GM18499 (cell line): Measurements from ENCODE around the gene SREBF1.
"Not testable (repeated sequence)": the region's sequence is repeated elsewhere in the genome, so short reads cannot be mapped to it uniquely, and the experiment has no call there.

ENCODE experiments used
- ATAC-seq: cut with Tn5 transposase; IDR thresholded peaks from one replicate; pipeline ENCODE4 v1.9.1; 2021; ENCODE audit warnings: moderate number of reproducible peaks; ENCODE audit not compliant: insufficient read depth, unreplicated experiment

The SREBF1 gene

DNA sequence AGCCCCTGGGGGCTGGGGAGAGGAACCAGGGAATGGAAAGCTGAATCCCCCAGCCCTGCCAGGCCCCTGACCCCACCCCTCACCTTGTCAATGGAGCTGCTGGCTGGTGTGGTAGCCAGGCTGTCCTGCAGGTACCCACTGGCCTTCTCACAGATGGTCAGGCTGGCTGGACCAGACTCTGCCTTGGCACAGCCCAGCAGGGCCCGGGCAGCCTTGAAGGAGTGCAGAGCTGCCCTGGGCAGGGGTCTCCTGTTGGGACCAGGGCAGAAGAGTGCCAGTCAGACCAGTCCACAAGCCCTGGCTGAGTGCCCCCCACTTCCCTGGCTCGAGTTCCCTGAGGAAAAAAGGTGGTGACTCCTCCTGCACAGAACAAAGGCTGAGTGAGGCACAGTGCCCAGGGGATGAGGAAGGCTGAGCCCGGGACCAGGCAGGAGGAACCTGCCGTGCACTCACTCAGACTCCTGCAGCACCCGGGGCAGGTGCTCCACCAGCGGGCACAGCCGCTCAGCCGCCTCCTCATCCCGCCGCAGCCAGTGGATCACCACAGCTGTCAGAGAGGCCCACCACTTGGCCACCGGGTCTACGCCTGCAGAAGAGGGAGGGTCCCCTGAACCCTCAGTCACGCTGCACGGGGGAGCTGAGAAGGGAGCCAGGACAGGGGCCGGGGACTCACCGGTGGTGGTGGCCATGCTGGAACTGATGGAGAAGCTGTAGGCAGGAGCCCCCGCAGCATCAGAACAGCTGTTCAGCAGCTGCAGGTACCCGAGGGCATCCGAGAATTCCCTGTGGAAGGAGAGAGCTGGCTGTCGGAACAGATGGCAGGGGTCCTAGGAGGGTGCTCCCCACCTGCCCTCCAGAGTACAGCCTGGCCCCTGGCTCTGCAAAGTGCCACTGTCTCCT is 22.4 kb downstream of the SREBF1 start:
- ATAC-seq, result no peak

DNA sequence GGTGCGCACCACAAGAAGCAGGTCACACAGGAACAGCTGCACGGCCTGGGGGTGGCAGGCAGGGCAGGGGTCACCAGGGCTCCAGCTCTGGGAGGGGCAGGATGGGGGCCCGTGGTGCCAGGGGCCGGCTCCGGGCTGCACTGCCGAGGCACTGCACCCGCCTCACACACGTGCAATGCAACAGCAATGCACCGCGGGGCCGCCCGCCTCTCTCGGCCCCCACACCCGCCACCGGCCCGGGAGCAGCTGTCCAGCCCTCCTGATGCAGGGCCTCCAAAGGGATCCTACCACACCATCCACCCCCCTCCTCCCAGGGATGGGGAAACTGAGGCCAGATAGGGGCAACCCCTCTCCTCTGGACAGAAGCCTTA is 23.1 kb downstream of the SREBF1 start:
- no peak for ATAC-seq

DNA sequence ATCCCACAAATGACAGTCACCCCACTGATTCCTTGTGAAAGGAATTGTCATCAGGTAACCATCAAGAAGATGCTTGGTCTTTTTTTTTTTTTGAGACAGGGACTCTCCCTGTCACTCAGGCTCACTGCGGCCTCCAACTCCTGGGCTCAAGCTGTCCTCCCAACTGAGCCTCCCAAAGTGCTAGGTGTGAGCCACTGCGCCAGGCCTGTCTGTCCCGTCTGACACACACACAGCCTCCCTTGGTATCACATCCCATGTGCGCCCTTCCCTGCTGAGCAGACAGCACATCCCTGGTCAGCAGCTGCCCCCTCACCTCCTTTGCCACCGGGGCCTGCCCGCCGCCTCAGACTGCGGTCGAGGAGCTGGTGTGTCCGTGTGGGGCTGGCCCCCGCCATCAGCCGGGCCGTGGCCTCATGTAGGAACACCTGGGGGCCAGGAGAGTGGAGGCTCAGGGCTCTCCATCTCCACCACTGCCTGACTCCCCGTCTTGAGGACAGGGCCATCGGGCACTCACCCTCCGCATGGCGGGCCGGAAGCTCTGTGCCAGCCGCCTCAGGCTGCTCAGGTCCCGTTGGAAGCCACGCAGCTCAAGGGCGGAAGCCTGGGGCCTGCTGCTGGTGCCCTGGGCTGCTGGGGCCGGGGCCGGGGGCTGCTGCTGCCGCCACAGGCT is 23.6 kb downstream of the SREBF1 start:
- ATAC-seq, result no peak

DNA sequence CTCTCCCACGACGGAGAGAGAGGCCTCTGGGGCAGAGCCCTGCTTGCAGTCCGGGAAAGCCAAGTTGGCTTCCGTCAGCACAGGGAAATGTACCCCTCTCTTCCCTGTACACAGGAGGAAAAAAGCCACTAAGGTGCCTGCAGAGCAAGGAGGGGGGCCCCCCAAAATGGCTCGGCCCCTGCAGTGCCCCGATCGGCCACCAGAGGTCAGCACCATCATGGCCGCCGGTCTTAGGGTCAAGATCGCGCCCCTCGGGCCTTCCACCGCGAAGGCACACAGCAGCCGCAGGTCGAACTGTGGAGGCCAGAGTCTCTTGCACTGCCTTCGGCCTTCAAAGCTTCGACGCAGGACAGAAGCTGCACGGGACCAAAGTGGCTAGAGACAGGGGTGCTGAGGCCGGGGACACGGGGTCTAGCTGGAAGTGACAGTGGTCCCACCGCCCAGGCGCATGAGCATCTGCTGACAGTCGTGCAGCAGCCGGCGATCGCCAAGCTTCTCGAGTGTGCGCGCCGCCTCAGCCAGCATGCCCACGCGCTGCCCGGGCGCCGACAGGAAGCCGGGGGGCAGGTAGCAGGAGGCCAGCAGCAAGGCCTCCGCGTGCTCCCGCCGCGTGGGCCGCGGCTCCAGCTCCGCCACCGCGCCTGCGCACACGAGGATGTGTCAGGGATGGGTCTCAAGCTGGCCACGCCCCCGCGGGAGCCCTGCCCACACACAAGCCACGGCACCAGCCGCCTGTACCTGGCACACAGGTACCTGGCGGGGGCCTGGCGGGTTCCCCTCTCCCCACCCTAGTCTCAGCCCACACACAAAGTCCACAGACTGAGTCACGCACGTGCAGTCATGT is 24.4 kb downstream of the SREBF1 start:
- no peak for ATAC-seq

DNA sequence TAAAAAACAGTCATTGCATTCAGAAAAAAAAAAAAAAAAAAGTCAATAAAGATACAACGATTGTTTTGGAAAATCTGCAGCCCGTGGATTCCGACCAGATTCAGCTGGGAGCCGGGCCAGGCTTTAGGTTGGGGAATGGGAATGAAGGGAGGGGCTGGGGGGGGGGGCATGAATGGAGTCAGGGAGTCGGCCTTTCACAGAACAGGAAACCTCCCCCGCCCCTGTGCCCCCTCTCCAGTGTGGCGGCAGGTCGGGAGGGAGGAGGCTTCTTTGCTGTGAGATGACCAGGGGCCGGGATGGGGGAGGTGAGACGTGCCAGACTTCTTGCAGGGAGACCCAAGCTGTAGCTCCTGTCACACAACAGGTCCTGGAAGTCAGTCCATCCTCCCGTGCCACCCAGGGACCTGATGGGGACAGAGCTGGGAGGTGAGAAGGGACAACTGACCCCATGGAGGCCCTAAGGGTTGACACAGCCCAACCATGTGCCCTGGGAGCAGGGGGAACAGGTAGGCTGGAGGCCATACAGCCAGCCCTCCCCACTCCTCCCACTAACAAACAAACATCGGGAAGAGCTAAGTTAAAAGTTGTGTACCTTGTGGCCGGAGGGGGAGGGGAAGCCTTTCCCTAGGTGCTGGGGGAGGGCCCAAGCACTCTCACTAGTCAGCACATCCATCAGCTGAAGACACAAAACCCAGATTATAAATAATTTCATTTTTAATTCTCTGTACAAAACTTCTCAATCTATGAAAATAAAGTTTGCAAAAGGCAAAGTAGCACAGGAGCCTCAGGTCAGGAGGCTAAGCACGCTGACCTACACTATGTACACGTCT is 25.2 kb downstream of the SREBF1 start:
- ATAC-seq, result no peak

DNA sequence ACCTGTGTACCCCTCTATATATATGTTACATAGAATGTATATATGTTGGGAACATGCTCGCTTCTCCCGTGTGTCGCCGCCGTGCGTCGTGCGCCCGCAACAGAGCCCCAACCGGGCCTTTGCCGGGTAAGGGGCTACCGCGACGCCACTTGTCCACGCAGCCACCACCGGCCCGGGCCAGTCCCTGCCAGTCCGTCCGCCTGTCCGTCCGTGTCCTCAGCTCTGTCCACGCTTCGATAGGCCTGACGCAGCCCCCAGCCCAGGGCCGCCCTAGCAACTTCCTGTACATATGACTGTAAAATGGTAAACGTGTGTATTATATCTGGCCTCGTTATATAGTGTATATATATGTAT is 25.9 kb downstream of the SREBF1 start:
- ATAC-seq, result no peak

DNA sequence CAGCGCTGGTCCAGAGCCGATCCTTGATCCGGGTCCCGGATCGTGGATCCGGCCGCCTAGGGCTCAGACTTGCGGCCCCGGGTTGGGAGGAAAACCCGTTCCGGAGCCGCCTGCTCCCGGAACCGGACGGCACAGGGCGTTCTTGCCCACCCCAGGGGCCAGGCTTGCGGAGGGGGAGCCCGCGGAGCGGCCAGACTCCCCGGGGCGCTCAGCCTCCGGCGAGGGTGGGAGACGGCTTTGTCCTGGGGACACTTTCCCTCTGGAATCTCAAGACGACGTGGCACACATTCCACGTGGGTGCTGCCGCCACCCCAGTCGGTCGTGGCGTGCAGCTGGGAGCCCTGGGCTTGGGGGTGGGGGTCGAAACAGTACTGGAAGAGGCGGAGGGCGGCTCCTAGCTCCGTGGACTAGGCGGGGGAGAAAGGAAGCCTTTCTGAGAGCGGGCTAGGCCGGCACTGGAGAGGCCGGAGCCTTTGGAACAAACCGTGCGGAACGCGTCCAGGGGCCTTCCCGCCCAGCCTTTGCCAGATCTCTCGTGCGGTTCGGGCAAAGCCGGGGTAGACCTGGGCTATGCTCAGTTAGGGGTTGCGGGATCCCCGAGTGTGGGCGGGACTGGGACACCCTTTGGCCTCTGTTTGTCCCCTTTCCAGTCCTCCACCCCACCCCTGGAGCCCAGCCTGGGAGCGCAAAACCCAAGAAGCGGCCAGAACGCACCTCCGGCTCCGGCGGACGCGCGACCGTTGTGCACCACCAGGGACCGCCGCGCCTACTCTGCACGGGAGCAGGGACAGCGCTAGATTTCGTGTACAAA is 26.5 kb downstream of the SREBF1 start:
- no peak for ATAC-seq

DNA sequence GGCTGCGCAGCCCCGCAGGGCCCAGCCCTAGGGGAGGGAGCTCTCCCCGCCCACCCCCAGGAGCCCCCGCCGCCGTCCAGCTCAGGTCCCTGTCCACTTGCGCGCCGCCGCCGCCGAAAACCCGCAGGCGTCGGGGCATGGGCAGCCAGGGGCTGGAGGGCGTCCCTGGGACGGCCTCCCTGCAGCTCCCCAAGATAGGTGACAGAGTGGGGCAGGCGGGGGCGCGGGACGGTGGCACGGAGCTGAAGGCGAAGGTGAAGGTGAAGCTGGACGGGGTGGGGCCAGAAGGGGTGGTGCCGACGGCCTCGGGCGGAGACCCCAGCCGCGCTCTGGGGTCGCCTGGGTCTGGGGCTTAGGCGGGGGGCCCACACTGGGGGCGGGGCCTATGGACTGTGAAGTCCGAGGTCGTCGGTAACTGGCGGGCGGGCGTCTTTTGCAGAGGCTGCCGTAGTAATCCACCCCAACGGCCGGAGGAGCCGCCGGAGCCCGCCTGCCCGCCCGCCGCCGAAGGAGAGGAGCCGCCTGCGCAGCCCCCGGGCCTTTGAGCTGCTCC is 27.2 kb downstream of the SREBF1 start:
- no peak for ATAC-seq

DNA sequence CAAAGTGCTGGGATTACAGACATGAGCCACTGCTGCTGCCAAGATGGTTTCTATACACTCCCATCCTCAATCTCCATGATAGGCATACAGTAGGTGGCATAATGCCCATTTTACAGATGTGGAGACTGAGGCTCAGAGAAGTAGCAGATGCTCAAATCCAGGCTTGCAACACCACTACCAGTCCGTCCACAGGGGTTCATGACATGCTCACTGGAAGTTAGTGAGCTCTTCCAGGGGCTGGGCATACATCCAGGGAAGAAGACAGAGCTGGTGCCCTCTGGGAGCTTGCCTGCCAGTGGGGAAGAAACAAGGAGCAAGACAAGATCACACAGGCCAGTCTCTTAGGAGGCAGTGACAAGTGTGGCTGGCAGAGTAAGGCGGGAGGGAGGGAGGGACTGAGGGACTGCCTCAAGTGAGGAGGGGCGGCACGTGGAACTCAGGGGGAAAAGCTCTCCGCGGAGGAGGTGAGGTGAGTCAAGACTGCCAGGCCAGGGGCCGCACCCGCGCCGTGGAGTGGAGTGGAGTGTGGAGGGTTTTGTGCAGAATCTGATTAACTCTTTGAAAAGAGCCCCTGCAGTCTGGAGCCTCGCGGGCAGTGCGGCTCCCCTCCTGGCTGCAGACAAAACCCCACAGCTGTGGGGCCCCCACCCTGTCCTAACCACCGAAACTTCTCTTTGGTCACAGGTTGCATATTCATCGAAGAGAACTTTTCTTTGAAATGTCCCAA is 27.9 kb downstream of the SREBF1 start:
- no peak for ATAC-seq

DNA sequence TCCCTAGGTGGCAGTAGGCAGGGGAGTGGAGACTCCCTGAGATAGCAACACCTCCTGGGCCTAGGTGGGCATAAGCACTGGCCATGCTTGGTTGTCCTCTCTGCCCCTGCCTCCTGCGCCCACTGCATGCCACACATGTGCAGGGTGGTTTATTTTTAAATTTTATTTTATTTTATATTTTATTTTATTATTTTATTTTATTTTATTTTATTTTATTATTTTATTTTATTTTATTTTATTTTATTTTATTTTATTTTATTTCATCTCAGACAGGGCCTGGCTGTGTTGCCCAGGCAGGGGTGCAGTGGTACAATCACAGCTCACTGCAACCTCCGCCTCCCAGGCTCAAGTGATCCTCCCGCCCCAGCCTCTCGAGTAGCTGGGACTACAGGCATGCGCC is 28.6 kb downstream of the SREBF1 start:
- not testable (repeated sequence) for ATAC-seq

DNA sequence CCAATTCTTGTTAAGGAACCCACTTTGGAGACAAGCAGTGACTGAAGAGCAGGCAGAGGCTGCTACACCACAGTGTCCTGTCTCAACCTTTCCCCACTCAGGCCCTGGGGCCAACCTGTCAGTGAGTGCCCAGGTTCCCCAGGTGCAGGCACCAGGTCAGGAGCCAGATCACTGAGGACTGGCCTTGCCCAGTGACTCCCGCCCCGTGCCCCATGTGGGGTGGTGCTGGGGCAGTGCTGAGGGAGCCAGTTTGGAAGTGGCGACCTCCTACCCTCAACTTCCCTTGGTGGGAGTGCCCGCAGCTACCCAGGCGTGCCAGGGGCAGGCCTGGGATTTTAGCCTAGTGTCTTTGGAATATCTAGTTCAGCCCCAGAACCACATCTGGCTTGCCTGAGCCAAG is 29.3 kb downstream of the SREBF1 start:
- no peak for ATAC-seq

DNA sequence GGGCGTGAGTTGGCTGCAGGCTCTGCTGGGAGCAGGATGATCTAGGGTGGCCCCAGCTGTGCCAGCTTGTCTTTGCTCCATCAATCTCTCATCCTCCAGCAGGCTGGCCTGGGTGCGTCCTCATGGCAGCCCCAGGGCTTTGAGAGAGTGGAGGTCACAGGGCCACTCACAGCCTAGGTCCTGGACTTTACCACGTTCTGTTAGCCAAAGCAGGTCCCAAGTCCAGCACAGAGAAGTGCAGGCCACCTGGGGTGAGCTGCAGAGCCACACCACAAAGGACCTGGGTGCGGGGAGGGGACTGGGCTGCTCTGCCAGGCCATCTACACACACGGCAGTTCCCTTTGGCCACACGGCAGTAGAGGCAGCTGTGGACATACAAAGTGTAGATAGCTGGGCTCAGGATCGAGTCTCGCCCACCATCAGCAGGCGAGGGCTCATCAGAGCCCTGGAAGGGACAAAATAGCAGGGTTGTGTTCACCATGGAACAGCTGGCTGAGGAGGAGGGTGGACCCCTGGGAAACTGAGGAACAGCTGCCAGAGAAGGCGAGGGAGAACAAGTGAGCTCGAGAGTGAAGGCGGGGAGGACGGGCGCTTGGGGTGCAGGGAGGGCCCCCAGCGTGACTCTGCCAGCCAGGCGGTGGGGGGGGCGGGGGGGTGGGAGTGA is 30.0 kb downstream of the SREBF1 start:
- no peak for ATAC-seq

DNA sequence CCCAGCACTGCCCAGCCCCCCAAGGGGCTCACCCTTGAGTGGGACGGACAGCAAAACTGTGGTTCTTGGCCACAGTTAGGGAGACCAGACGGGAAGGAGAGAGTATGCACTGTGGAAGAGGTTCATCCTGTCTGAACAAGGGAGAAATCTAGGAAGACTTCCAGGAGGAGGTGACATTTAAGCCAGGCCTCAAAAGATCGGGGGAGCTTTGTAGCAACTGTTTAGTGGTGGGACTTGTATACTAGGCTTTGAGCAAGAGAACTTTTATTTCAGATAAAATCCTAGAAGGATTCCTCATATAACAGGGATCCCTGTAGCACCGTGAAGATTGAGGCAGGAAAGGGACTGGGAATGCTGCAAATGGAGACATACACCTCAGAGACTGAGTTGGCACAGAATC is 30.8 kb downstream of the SREBF1 start:
- no peak for ATAC-seq

DNA sequence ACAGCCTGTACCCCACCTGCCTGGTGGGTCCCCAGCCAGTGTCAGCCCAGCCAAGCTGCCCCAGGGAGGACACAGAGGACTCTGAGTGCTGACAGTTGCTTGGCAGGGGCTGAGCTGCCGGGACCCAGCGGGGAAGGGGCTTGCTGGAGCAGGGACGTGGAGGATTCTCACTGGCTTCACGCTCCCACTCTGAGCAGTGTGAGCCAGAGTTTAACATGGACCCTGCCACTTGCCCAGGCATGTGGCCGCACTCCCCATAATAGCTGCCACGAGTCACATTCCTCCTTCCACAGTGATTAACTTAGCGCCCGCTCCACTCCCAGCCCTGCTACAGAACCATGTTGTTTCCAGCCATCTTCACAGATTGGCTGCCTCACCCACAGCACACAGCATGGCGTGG is 31.2 kb downstream of the SREBF1 start:
- no peak for ATAC-seq

DNA sequence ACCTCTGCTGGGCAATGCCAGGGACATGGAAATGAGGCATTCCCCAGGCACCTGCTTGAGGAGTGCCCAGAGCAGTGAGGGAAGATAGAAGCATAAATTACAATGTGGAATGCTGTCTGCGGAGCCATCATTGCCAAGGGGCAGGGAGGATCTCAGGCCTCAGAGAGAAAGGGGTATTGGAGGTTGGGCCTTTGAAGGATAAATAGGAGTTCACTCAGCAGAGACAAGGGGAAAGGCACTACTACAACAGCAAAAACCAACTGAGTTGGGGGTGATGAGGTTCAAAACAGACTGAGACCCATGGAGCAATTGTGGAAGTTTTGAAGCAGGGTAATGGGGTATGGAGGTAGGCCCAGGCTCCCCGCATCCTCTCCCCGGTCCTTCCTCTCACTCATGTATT is 32.8 kb downstream of the SREBF1 start:
- ATAC-seq, result no peak

DNA sequence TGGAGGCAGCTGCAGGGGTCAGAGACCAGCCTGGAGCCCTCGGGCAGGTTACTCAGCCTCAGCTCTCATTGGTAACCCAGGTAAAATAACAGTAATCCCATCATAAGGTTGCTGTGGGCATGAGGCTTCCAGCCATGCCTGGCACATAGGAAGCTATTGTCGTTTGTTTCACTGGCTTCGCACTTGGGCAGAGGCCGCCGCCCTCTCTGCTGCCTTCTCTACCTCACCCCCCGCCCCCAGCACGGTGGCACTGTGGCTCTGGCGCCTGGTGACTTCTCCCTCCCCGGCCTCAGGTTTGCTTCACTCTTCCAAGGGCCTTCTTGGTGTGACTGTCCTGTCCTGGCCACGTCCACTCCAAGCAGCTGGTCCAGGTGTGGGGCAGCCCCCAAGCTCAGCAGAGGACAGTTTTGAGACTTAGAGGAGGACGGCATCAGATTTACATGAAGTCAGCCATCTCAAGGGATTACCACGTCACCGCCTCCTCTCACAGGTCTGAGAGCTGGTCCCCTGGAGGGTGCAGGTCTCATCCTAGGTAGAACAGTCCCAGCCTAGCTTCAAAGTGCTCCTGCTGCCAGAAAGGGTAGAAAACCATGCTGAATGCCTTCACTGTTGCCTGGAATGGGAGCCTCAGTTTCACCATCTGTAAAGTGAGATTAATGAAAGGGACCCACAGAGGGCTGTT is 34.8 kb downstream of the SREBF1 start:
- ATAC-seq, result no peak

DNA sequence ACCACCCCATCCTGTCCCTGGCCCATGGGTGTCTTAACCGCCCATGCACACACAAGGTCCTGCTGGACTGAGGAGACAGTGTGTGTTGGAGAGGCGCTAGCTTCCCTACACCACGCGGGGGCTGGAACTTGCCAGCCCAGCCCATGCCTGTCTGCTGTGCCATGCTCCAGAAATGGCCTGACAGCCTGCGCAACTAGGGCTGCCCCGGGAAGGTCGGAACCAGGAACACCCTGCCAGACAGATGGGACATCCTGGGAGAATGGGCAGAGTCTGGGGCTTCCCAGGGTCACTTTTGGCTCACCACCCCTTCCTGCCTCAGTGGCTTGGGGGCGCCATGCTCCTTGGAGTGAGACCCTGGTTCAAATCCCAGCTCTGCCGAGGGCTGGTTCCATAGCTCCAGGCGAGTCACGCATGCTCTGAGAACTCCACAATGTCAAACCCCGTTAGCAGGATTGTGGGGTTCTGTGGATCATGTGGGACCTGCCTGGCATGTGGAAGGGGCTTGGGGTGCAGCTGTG is 36.2 kb downstream of the SREBF1 start:
- ATAC-seq, result no peak
